HTR-8/SVneo (cell line): Measurements from ENCODE around the gene PPP4R2.
"Not testable (repeated sequence)": the region's sequence is repeated elsewhere in the genome, so short reads cannot be mapped to it uniquely, and the experiment has no call there.

ENCODE experiments used
- DNase-seq: peaks from one replicate; pipeline ENCODE4 v3.0.0; 2011; ENCODE audit warnings: low spot score, mixed read lengths; ENCODE audit not compliant: insufficient read length
- FAIRE-seq: peaks from 2 replicates; lab custom pipeline; 2011; peaks lifted over from hg19 to GRCh38; lab: Jason Lieb, UNC

PPP4R2 gene

DNA sequence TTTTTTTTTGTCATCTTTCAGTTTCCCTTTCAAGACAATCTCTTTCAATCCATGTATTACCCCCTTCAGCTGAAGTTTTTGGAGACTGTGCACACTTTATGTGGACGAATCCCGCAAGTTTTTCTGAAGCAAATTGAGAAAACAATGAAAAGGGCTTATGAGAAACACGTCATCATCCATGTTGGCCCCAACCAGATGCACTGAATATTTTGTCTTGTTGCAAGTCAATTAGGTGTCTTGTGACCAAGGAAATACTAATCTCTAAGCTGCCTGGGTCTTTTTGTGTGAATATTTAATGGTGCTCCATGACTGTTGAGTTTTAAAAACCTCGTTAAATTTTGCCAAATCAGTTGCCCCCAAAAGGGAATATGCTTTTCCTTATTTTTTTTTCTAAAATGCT, 21.7 kb upstream of the PPP4R2 start:
- FAIRE-seq (no peak), DNase-seq (no peak)

DNA sequence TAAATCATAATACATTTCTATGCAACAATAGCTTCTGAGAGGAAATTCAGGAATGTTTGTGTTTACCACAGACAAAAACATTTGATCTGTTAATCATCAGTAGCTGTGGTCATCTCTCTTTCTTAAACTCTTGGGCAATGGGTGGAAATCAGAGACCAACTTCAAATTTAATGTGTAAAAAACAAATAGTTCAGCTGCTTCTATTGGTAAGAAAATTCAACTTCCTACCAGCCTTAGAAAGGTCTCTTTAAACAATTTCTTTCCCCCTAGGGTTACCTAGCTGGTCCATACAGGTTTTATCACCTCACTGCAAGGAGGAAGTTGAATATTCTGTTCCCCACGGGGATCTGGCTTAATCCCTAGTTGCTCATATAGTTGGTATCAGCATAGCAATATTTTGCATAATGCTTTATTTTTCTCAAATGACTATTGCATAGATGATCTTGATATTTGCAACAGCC, 20.3 kb upstream of the PPP4R2 start:
- no peak for FAIRE-seq
- no peak for DNase-seq

DNA sequence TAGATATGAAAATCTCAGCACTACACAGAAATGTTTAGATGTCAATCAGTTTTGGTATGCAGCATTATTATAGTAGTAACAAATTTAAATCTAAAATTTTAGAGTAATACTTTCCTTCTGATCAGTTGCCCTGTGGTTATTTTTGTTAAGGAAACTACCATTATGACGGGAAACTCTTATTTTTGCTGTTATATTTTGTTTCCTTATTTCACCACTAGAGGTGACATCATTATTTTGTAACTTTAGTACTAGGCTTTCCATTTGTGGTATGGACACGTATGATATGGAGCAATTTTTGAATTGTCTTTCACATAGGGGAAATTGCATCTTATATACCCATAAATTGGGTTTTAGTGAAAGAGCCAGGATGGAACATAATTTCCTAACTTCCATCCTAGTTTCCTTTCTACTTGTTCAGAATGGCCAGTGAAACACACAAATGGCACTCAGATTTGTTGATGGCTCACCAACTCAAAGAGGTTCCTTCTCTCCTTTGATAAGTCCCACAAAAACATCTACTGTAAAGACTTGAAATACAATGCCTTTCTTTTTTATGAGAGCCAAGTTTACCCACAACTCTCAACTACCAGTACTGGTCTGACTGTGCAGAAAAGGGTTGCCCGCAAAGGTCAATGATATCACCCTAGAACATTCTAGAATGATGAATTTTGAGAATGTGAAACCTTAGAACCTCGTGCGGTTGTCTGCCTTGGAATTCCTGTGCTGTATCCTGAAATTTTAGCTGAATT, 19.4 kb upstream of the PPP4R2 start:
- DNase-seq, result no peak
- FAIRE-seq, result no peak

DNA sequence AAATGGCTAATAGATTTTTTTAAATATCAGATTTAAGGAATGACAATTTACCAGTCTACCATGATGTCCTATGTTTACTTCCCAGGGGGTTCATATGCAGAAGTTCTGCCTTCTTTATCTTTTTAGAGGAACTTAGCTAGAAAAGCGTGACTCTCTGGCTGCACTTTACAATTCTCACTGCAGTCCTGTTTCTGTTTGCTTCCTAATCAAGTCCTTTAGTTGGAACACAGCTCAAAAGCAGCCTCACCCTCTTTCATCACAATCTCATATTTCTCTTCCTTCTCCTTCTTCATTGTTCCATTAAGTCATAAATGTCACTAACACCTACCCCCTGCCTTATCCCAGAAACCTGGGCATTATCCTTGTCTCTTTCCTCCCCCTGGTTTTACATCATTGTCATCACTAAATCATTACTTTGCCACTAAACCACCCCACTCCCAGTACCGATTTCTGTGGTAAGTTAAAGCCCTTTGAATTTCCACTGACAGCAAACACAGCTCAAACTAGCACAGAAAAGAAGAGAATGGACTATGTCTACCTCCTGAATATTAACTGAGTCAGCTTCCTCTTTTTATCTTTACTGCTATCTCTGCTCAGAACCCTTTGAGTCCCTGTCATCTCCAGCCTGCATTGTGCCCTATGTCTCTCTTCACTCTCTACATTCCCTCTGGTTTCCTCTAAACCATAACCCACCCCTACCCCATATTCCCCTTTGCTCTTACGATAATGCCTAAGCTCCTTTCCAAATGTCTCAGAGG, 13.8 kb upstream of the PPP4R2 start:
- no peak for FAIRE-seq
- DNase-seq, result no peak

DNA sequence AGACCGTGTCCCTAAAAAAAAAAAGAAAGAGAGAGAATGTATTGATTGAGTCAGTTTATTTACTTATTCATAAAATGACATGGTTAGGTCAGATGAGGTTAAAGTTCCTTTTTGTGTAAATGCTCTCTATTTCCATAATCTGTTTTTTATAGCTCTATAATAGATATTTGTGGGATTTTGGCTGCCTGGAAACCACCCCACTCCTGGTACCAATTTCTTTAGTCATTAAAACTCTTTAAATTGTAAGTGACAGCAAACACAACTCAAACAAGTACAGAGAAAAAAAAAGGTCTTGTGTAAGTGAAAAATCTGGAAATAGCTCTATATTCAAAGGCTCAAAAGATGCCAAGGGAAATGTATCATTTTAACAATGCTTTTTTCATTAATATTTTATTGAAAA, 11.0 kb upstream of the PPP4R2 start:
- FAIRE-seq, result no peak
- DNase-seq, result no peak

DNA sequence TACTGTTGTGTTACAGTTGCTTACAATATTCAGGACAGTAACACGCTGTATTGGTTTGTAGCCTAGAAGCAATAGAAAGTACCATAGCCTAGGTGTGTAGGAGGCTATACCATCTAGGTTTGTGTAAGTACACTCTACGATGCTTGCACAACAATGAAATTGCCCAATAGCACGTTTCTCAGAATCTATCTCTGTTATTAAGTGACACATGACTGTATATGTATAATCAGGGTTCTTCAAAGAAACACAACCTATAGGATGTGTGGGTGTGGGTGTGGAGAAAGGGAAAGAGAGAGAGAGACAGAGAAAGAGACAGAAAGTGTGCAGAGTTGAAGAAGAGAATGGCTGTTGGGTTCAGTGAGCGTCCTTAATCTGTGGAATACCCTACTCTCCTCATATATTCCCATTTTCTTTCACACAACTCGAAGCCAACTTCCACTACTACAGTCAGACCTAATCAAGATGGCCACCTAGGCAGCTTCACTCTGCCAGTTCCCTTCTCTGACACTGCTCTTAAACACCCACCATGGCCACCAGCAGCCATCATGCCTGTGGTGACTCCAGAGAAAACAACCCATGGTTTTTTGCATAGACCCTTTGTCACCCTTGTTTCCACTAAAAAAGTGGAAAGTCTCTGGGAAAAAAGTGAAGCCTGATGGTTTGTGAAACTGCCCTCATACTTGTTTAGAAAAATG, 5.8 kb upstream of the PPP4R2 start:
- no peak for DNase-seq
- FAIRE-seq, result no peak

DNA sequence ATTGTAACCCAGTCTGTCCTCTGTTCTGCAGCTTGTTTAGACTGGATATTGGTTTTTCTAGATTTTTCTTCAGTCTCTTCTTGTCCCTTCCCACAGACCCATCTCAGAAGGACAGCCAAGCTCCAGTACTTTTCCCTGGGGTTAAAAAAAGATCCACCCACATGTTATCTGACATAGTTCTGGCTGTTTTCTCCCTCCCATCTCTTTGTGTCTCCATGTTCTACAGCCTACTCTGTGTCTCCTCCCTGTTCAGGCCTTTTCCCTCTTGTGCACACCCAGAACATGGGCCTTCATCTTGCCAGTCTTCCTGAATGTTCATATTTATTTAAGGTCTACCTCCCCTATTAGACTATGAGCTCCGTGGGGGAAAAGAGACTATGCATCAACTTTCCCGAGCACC, 5.1 kb upstream of the PPP4R2 start:
- DNase-seq (no peak), FAIRE-seq (no peak)

DNA sequence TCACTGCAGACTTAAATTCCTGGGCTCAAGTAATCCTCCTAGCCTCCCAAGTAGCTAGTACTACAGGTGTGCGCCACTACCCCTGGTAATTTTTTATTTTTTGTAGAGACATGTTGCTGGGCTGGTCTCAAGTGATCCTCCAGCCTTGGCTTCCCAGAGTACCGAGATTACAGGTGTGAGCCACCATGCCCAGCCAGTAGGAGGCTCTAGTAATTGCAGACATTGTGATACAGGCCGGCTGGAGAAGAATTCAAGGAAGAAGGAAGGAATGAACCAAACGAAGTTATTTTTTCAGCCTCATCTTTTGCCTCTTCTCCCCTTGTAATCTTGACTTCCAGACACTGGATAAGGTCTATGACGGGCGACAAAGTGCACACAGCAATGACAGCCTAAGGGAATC, 3.2 kb upstream of the PPP4R2 start:
- FAIRE-seq (no peak), DNase-seq (no peak)

DNA sequence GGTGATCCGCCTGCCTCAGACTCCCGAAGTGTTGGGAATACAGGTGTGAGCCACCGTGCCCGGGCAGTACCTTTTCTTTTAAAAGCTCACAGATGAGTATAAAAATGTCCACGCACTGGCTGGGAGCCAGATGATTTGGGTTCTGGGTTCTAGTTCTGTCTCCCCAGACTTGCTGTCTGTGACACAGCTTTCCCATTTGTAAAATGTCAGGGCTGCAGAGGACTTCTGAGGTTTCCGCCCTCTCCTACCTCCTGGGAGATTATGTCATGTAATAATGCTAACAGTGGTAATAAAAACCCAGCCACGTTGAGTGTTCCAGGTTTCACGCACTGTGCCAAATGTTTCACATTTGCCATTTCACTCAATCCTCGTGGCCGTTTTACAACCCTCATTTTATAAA, 1.3 kb upstream of the PPP4R2 start:
- FAIRE-seq, result no peak
- DNase-seq, result no peak

DNA sequence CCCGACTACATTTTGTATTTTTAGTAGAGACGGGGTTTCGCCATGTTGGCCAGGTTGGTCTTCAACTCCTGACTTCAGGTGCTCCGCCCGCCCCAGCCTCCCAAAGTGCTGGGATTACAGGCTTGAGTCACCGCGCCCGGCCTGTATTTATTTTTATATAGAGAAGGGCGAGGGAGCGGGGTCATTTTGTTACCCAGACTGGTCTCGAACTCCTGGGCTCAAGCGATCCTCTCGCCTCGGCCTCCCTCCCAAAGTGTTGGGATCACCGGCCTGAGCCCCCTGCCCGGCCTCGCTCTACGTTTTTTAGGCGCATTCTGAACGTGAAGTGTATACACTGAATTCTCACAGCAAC, 514 bp upstream of the PPP4R2 start:
- FAIRE-seq (no peak), DNase-seq (no peak)

DNA sequence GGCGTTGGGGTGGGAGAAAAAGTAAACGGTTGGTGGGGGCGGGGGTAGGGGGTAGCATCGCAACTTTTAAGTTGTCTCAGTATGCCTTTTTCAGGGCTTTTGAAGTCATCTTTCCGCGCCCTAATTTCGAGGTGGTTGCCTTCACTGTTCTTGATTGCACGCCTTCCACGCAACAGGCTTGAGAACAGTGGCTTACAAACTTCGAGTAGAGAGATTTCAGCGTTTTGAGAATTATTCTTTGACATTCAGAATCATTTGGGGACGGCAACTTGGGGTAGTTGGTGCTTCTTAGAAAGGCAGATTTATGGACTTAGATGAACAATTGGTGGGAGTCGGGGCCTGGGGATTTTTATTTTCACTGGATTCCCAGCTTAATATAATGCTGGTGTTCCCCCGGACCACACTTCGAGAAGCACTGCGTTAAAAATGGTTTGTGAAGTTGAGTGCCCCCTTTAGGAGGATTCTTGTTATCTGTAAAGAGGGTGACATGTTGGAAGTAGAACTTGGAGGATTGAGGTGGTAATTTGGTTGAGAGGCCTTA, 880 bp downstream of the PPP4R2 start:
- no peak for FAIRE-seq

DNA sequence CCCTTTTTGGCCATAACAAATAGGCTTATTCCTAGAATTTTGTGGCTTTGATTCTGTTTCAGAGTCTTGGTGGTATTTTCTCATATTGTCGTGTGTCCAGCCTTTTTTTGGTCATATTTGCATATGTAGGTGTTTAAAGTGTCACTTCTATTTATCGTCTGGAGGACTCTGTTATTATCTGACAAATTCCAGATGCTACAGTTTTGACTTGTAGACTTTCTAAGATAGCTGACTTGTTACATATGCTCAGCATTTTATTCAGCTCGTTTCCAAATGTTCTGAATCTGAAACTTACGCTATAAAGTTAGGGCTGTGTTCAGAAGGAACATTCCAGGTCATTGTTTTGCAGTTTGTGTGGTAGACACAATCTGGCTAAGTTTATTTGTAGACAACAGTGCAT, 1.9 kb downstream of the PPP4R2 start:
- DNase-seq, result no peak
- FAIRE-seq, result no peak

More for the DNA sequence above, 880 bp downstream of the PPP4R2 start:
- peak; percentile 33 for DNase-seq

DNA sequence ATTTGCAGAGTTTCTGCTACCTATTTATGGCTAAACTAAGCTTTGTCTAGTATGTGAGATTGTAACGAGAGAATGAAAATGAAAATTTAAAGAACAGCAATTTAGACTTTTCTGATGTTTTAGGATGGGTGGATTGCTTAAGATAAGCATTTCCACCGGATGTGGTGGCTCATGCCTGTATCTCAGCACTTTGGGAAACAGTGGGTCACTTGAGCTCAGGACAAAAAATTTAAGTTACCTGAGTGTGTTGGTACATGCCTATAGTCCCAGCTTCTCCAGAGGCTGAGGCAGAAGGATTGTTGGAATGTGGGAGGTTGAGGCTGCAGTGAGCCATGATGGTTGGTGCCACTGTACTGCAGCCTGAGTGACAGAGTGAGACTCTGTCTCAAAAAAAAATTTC, 3.3 kb downstream of the PPP4R2 start:
- DNase-seq, result no peak
- no peak for FAIRE-seq

DNA sequence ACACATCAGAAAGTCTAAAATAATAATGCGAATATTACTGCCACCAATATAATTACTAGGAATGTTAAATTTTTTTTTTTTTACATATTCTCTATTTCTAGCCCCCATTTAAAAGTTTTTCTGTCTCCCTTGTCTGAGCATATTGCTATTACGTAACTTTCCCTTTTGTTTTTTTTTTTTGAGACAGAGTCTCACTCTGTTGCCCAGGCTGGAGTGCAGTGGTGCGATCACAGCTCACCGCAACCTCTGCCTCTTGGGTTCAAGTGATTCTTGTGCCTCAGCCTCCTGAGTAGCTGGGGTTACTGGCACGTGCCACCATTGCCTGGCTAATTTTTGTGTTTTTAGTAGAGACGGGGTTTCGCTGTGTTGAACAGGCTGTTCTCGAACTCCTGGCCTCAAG, 6.4 kb downstream of the PPP4R2 start:
- not testable (repeated sequence) for DNase-seq, FAIRE-seq

DNA sequence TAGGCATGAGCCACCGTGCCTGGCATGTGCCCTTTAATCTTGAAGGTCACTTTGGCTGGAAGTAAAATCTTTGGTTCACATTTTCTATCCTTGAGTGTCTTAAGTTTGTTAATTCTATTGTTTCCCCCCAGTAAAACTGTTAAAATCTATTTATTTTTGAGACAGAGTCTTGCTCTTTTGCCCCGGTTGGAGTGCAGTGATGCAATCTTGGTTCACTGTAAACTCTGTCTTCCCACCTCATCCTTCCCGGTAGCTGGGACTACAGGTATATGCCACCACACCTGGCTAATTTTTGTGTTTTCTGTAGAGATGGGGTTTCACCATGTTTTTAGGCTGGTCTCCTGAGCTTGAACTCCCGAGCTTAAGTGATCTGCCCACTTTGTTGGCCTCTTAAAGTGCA, 7.7 kb downstream of the PPP4R2 start:
- no peak for DNase-seq
- no peak for FAIRE-seq

DNA sequence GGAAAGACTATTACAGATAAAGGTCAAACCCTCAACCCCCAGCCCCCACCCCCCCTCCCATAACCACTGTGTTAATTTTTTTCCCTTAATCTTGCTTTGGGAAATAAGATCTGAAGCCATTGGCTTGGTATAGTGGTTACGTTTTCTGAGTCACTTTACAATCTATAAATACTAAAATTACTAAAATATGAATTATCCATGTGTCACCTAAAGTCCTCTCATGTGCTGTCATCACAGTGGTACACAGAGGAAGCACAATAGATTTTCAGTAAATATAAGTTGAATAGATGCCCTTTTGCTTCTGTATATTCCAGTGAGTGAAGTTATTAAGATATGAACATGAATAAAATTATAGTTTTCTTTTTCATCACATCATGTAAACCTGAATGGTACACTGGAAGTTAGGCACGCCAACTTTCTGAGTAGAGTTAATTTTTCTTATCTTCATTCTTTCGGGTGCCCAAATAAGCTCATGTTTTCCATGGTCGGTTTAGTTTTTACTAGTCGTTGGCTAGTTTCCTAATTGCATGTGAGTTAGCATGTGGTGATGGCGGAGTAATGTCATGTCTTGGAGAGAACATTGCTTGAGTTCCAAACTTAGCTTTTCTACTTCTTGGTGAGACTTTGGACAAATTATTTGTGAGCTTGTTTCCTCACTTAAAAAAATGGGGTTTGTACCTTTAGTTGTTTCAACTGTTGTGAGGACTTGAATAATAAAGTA, 11.5 kb downstream of the PPP4R2 start:
- DNase-seq, result no peak
- FAIRE-seq, result no peak

DNA sequence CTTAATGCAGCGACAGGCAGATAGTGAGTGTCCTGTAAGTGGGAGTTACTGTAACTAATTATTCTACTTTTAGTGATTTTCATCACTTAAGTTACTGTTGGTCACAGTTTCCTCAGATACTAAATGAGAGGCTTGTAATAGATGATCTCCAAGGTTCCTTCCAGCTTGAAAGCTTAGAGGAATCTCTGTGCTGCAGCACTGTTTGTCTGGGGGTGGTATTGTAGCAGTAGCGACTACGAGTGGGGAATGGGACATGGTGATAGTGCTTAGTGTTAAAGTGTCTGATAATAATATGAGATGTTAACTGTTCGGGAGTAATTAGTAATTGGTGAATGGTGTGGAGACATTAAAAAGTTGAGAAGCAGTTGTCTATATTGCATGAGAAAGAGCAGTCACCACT, 12.4 kb downstream of the PPP4R2 start:
- no peak for FAIRE-seq
- DNase-seq, result no peak

DNA sequence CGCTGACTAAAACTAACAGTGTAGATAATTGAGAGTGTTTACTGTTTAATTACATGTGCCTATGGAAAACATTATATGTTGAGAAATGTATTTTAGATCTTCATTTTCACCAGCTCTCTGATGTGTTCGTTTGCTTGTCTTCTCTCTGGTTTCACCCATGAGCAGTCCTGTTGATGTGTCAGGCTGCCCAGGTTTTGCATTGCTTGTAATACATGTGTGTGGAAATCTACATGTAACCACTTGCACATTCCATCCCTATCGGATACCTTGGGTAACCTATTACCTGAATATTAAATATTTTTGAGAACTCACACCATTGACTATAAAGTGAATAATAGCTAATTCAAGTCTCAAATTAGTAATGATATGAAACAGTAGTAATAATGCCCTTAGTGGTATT, 13.1 kb downstream of the PPP4R2 start:
- no peak for DNase-seq
- FAIRE-seq, result no peak

DNA sequence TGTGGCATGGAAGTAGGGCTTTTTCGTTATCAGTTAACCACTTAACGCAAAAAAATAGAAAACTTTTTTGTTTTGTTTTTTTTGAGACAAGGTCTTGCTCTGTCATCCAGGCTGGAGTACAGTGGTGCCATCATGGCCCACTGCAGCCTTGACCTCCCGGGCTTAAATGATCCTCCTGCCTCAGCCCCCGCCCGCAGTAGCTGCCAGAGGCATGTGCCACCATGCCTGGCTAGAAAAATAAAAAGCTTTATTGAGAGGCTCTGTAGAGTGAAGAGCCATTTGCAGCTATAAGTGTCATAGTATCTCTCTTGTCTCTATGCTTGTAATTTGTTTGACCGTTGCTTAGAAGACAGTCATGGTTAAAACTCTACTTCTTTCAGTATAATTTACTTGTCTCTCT, 13.5 kb downstream of the PPP4R2 start:
- no peak for FAIRE-seq
- DNase-seq, result no peak

DNA sequence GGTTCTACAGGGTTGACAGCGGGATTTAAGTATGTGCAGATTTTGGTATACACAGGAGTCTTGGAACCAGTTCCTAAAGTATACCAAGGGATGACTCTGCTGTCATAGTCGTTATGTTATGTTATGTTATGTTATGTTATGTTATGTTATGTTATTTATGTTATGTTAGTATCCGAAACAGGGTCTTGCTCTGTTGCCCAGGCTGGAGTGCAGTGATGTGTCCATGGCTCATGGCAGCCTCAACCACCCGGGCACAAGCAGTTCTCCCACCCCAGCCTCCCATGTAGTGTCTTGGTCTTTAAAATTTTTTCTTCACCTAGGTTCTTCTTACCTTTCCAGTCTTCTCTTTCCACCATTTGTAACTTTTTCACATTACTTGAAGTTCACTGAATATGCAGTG, 21.7 kb downstream of the PPP4R2 start:
- DNase-seq (no peak), FAIRE-seq (no peak)
